Endometrial microvascular endothelial cells (primary cell): ENCODE measurements around the gene DDX54. TPM values are rescaled to one million over a fixed set of nuclear protein-coding genes. Genes with fewer than 3 reads are reported as not detected.

Experiments
- in situ Hi-C: cut with HindIII; loops from 2 replicates; pipeline ENCODE4 v1.10.0; 2017; ENCODE audit warnings: low sequenced_read_pairs, low pct_unique_long_range_greater_than_20kb; ENCODE audit errors: inconsistent ontology term
- total RNA-seq: library from RNA; depleted of rRNA; stranded (reverse); fragments of >200 nt; gene quantifications from one replicate; pipeline ENCODE4 v1.2.3, GENCODE V29; 2015; ENCODE audit errors: inconsistent ontology term

DDX54 gene, protein sequence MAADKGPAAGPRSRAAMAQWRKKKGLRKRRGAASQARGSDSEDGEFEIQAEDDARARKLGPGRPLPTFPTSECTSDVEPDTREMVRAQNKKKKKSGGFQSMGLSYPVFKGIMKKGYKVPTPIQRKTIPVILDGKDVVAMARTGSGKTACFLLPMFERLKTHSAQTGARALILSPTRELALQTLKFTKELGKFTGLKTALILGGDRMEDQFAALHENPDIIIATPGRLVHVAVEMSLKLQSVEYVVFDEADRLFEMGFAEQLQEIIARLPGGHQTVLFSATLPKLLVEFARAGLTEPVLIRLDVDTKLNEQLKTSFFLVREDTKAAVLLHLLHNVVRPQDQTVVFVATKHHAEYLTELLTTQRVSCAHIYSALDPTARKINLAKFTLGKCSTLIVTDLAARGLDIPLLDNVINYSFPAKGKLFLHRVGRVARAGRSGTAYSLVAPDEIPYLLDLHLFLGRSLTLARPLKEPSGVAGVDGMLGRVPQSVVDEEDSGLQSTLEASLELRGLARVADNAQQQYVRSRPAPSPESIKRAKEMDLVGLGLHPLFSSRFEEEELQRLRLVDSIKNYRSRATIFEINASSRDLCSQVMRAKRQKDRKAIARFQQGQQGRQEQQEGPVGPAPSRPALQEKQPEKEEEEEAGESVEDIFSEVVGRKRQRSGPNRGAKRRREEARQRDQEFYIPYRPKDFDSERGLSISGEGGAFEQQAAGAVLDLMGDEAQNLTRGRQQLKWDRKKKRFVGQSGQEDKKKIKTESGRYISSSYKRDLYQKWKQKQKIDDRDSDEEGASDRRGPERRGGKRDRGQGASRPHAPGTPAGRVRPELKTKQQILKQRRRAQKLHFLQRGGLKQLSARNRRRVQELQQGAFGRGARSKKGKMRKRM
- 91.8 TPM for total RNA-seq

GRCh38 chr12:113185180-113186032 lies at the start of gene DDX54, which contains the start of gene RITA1:
Gene DDX54, minus strand, starts transcription at chr12:113185478. Its CDS starts 27 bp downstream, at chr12:113185451.
Gene RITA1, plus strand, starts transcription at chr12:113185721. Its CDS starts 1,026 bp downstream, at chr12:113186747.
- in situ Hi-C loops = no loop called here

GRCh38 chr12:113234483-113234882 lies 49.2 kb upstream of the DDX54 start:
- in situ Hi-C loops = no loop called here

DNA sequence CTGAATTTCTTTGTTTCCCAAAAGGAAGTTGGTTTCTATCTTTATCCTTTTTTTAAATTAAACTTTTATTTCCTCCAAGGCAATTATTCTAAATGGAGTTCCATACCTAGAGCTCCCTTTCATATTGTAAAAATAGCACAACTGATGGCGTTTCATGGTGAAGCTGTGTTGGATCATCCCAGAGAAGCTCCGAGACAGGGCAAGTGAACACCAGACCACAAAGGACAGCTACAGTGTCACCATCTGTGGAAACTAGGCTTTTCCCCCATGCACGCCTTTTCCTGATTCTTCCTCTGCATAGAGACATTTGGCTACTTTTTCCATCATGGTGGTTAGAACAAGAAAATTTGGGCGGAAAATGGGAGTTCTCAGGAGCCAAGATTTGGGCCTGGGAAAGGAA lies 48.7 kb upstream of the DDX54 start:
- in situ Hi-C loops = no loop called here

GRCh38 chr12:113232840-113233585 lies 47.7 kb upstream of the DDX54 start:
- in situ Hi-C loops = no loop called here

DNA sequence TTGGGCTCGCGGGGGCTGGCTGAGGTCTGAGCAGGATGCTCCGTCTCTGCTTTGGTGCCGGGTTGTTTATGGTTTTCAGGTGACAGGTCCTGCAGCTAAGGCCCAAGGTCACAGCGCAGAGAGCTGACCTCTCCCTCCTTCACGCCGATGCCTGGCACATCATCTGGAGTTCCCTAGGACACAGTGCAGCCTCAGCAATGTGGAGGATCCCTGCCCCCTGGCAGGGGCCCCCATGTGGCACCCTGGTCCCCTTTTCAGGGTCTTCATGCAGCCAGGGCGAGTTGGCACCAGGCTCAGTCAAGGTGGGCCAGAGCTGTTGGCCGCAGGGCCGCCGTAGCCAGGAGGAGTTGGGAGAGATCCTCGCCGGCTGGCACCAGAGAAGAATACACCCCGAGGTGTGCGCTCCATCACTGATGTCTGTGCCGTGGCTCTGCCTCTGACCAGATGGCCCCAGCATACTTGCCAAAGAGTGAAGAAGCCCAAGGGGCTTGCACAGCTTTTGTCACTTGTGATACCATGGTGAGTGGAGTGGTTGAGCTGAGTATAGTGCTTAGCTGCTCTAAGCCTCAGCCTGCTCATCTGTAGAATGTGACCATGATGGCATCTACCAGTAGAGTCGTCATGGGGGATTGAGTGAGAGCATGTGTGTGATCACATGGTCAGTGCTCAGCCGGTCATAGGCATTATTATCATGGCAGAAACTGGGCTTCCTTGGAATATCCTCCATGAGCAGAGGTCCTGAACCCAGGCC lies 47.0 kb upstream of the DDX54 start:
- in situ Hi-C loops = no loop called here

DNA sequence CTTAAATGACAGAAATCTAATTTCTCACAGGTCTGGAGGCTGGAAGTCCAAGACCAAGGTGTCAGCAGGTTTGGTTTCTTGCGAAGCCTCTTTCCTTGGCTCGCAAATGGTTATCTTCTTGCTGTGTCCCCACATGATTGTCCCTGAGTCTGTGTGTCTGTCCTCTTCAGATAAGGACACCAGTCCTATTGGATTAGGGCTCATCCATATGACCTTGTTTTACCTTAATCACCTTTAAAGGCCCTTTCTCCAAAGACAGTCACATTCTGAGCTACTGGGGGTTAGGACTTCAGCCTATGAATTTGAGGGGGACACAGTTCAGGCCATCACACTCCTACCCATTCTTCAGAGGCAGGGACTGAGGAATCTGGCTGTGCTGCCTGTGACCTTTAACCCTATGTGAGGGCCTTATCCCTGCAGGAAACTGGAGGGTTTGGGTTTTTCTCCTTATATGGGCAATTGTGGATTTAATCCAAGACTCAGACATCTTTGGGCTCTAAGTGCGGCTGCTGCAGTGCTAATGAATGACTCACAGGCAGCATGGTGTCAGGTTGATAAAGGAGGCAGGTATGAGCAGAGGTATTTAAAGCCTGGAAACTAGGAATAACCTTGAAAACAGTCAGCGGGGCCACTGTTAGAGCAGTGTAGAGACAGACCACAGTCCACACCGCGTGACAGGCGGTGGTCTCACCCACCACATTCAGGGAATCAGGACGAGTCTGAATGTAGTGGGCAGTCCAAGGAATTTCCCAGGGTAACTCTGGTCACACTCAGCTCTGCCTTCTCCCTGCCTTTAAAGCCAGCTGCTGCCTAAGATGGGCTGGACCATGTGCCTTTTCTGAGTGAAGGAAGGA lies 46.2 kb upstream of the DDX54 start:
- in situ Hi-C loops = no loop called here

DNA sequence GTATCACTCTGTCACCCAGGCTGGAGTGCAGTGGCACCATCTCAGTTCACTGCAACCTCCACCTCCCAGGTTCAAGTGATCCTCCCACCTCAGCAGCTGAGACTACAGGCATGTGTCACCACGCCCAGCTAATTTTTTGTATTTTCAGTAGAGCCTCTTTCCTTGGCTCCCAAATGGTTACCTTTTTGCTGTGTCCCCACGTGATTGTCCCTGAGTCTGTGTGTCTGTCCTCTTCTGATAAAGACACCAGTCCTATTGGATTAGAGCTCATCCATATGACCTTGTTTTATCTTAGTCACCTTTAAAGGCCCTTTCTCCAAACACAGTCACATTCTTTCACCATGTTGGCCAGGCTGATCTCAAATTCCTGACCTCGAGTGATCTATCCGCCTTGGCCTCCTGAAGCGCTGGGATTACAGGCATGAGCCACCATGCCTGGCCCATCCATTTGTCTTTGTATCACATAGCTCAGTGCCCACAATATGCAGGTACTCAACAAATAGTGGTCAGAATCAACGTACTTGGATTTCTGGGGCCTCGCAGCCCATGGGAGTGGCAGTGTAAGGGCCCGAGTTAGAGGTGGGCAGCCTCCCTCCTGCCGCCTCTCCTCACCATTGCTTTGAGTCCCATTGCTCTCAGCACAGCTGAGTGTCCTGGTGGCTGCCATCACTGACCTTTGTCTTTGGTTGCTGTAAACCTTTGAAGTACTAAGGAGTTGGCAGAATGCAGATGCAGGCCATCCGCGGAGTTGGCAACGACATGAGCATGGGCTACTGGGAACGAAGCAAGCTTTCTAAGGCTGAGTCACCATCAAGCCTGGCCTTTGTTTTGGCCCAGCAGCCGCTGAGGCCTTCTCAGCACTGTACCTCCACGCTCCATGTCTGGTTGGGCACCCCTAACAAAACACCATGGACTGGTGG lies 45.3 kb upstream of the DDX54 start:
- in situ Hi-C loops = no loop called here

- in situ Hi-C loops = no loop called here
These were observed 43.2 kb upstream of the DDX54 start for GRCh38 chr12:113228394-113229028.

- in situ Hi-C loops = no loop called here
These were observed 42.6 kb upstream of the DDX54 start for GRCh38 chr12:113227686-113228391.

DNA sequence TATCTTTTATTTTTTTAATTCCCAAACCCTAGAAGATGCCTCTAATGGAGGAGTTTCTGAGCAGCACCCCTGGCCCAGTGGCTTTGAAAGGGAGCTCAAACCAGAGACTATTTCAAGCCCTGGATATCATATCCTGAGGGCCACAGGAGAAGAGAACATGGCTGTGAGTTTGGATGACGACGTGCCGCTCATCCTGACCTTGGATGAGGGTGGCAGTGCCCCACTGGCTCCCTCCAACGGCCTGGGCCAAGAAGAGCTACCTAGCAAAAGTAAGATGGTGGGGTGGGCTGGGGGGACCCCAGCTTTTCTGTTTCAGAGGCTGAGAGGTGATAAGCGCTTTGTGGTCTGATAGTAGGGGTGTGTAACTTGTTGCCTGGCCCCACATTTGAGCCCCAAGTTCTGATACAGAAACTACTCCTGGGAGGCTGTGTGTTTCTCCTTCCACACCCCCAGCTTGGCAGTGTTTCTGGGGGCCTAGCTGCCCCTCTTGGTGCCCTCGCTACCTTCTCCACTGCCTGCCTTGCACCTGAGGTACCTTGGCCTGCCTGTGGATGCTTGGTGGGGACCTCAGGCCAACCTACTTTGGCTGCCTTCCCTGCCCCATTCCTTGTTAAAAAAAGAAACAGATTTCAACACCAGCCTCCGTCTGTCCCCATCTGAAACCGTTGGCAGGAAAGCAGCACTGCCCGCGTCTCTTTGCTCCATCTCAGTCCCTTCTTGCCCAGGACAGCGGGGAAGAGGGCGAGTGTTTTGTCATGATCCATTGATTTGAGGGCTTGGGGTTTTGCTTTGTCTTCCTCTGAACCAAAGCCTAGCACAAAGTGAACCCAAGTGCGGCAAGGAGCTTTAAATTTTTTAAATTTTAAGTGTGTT lies 41.7 kb upstream of the DDX54 start:
- in situ Hi-C loops = no loop called here

DNA sequence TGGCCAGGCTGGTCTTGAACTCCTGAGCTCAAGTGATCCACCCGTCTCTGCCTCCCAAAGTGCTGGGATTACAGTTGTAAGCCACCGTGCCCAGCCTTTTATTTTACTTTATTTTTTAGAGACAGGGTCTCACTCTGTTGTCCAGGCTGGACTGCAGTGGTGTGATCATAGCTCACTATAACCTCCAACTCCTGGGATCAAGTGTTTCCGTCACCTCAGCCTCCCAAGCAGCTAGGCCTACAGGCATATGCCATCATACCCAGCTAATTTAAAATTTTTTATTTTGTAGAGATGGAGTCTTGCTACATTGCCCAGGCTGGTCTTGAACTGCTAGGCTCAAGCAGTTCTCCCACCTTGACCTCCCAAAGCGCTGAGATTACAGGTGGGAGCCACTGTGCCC lies 39.7 kb upstream of the DDX54 start:
- in situ Hi-C loops = no loop called here

DNA sequence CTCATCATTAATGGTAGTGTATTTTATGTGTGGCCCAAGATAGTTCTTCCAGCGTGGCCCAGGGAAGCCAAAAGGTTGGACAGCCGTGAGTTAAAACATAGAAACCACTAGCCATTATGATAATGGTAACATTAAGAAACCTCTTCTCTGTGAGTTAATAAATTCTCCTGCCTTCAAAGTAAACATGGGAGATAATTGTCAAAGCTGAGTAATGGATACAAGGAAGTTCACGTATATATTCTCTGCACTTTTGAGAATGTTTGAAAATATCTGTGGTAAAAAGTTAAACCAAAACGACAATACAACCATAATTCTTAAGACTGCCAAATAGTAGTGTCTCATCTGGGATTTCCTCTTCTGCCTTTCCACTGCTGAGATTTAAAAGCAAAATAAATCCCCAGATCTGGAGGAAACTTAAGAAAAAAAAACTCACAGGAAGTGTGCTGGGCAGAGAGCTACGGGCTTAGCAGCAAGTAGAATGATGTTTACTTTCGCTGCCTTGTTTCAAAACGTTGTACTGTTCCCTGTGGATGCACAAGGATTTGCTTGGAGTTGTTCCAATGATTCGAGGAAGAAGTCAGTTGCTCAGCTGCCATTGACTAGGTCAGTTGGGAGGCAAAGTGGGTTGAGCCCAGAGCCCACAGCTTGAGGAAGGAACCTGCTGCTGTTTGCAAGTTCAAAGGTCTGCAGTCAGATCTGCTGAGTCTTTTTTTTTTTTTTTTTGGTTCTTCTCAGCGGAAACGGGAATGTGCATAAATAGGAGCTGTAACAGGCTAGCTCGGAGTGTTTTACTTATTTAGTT lies 37.7 kb upstream of the DDX54 start:
- in situ Hi-C loops = no loop called here

- in situ Hi-C loops = no loop called here
These were observed 36.9 kb upstream of the DDX54 start for GRCh38 chr12:113221997-113222729.
